GM10847 (cell line): ENCODE results near the gene IFNE.

Experiments
- POLR2A ChIP-seq: IDR thresholded peaks from 2 replicates; pipeline ENCODE4 v1.6.1; 2011; ENCODE audit not compliant: insufficient read length; ENCODE audit errors: extremely low read depth

IFNE gene

GRCh38 chr9:21482213-21482612 is at the start of gene IFNE:
Gene IFNE (minus strand): TSS chr9:21482313. CDS start chr9:21481694, 619 bp downstream.
- TF ChIP-seq POLR2A, result no peak

- no peak for TF ChIP-seq POLR2A
These were observed 46.2 kb upstream of the IFNE start for GRCh38 chr9:21528123-21528808.

DNA sequence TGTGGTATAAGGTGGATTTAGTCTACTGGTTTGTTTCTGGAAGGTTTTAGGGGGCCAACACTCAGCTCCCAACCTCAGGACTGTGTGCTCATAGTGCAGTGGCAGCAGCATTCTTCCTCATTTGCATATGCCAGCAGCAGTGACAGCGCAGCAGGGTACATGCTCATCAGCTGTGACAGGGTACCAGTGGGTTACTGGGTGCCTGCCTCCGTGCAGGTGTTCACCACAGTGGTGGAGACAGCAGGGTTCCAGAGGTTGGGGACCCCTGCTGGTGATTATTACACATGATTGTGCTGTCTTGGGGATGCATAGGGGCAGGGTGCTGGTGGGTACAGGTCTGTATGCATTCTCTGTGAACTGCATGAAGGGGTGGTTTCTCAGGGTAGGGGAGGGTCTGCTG is 45.5 kb upstream of the IFNE start:
- no peak for TF ChIP-seq POLR2A

DNA sequence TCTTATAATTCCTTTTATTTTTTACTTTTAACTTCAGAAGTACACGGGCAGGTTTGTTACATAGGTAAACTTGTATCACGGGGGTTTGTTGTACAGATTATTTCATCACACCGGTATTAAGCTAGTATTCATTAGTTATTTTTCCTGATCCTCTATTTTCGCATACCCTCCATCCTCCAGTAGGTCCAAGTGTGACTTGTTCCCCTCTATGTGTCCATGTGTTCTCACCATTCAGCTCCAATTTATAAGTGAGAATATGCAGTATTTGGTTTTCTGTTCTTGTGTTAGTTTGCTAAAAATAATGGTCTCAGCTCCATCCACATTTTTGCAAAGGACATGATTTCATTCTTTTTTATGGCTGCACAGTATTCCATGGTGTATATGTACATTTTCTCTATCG is 43.1 kb upstream of the IFNE start:
- TF ChIP-seq POLR2A, result no peak

GRCh38 chr9:21524099-21524830 is 42.2 kb upstream of the IFNE start:
- no peak for TF ChIP-seq POLR2A

DNA sequence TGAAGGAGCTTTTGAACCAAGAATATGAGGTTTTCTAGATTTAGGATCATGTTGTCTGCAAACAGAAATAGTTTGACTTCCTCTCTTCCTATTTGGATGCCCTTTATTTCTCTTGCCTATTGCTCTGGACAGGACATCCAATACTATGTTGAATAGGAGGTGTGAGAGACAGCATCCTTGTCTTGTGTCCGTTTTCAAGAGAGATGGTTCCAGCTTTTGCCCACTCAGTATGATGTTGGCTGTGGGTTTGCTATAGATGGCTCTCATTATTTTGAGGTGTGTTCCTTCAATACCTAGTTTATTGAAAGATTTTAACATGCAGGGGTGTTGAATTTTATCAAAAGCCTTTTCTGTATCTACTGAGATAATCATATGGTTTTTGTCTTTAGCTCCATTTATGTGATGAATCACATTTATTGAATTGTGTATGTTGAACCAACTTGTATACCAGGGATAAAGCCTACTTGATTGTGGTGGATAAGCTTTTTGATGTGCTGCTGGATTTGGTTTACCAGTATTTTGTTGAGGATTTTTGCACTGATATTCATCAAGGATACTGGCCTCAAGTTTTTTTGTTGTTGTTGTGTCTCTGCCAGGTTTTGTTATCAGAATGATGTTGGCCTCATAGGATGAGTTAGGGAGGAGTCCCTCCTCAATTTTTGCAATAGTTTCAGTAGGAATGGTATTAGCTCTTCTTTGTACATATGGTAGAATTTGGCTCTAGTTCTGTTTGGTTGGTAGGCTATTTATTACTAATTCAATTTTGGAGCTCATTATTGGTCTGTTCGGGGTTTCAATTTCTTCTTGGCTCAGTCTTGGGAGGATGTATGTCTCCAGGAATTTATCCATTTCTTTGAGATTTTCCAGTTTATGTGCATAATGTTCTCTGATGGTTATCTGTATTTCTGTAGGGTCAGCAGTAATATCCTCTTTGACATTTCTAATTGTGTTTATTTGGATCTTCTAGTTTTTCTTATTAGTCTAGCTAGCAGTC is 41.2 kb upstream of the IFNE start:
- TF ChIP-seq POLR2A, result no peak

DNA sequence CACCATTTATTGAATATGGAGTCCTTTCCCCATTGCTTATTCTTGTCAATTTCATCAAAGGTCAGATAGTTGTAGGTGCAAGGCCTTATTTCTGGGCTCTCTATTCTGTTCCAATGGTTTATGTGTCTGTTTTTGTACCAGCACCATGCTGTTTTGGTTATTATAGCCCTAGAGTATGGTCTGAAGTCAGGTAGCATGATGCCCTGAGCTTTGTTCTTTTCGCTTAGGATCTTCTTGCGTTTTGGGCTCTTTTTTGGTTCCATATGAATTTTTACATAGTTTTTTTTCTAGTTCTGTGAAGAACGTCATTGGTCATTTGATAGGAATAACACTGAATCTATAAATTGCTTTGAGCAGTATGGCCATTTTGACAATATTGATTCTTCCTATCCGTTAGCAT is 40.2 kb upstream of the IFNE start:
- TF ChIP-seq POLR2A, result no peak

- no peak for TF ChIP-seq POLR2A
These were observed 39.3 kb upstream of the IFNE start for GRCh38 chr9:21521448-21521847.

GRCh38 chr9:21520501-21521228 is 38.6 kb upstream of the IFNE start:
- TF ChIP-seq POLR2A, result no peak

- TF ChIP-seq POLR2A, result no peak
These were observed 37.8 kb upstream of the IFNE start for GRCh38 chr9:21519855-21520434.

GRCh38 chr9:21516796-21517195 is 34.7 kb upstream of the IFNE start:
- TF ChIP-seq POLR2A, result no peak

DNA sequence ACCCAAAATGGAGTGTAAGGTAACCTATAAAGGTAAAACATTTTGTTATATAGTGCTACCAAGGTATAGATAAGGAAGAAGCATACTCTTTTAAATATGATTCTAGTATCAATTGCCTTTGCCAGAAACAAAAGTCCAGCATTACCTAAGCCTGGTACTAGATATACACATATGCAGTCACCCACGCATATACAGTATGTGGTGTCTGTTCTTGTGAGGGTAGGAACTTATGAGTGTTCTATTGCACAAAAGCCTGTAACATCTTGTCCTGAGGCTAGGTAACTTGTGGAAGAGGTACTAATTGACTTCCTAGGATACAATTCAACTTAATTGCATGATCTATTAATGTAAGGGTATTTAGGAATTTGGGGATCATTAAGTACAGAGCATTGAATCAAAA is 31.3 kb upstream of the IFNE start:
- TF ChIP-seq POLR2A, result no peak

DNA sequence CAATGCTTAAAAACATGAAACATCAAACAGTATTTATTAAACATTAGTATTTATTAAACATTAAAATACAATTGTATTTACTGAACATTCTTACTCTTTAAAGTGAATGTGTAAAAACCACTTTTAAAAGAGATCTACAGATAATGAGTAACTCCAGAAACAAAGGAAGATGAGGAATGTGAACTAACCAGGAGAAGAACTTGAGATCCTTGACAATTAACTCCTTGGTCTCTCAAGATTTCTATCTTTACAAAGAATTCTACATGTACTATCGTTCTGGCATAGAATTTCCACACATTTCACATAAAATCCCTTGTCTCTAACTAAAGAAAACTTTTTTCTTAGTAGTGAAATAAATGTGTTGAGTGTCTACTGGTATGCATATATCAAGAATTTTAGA is 28.7 kb upstream of the IFNE start:
- no peak for TF ChIP-seq POLR2A

- TF ChIP-seq POLR2A, result no peak
These were observed 25.3 kb upstream of the IFNE start for GRCh38 chr9:21507483-21507790.
